WTC11 (cell line): Measurements from ENCODE around the gene MFSD2A. TPM values are rescaled to one million over a fixed set of nuclear protein-coding genes. Genes with fewer than 3 reads are reported as not detected.

Source experiments
- ATAC-seq: fragments of 200-7000 bp; cut with Tn5 transposase; 2 replicates; pipeline ENCODE4 v1.10.0; 2021; ENCODE audit warnings: mild to moderate bottlenecking, moderate library complexity
- CTCF ChIA-PET: fragments of 300-600 bp; sonication (Branson Sonifier 250); formaldehyde crosslinking; loops from one replicate; lab custom pipeline; 2021; ENCODE audit warnings: antibody characterized with exemption; lab: Charles Lee
- POLR2A ChIA-PET: fragments of 350-600 bp; sonication (Branson Sonifier 250); formaldehyde crosslinking; loops from one replicate; lab custom pipeline; 2021; ENCODE audit warnings: antibody characterized with exemption; lab: Charles Lee
- DNase-seq: peaks from one replicate; pipeline ENCODE4 v3.0.0; 2021; ENCODE audit warnings: low spot score
- H3K27ac Mint-ChIP-seq: 2 replicates; pipeline ENCODE4 v1.8.0; 2021; ENCODE audit warnings: mixed read lengths
- H3K27me3 Mint-ChIP-seq: 2 replicates; pipeline ENCODE4 v1.8.0; 2021; ENCODE audit warnings: low read depth, mild to moderate bottlenecking, moderate library complexity, mixed read lengths
- H3K36me3 Mint-ChIP-seq: 2 replicates; pipeline ENCODE4 v1.8.0; 2021; ENCODE audit warnings: mixed read lengths
- H3K4me1 Mint-ChIP-seq: 2 replicates; pipeline ENCODE4 v1.8.0; 2022; ENCODE audit warnings: mixed read lengths
- H3K4me3 Mint-ChIP-seq: 2 replicates; pipeline ENCODE4 v1.8.0; 2021; ENCODE audit warnings: mild to moderate bottlenecking, moderate library complexity, mixed read lengths
- H3K9me3 Mint-ChIP-seq: 2 replicates; pipeline ENCODE4 v1.8.0; 2021; ENCODE audit warnings: mixed read lengths
- ESRRA ChIP-seq: sonication (generic); formaldehyde crosslinking; IDR thresholded peaks from 2 replicates; pipeline ENCODE4 v1.8.1; 2022; ENCODE audit warnings: mild to moderate bottlenecking, missing genetic modification reagents, borderline replicate concordance
- ETV6 ChIP-seq: sonication (generic); formaldehyde crosslinking; IDR thresholded peaks from 2 replicates; pipeline ENCODE4 v1.8.1; 2022; ENCODE audit warnings: mild to moderate bottlenecking, missing genetic modification reagents
- FOXK1 ChIP-seq: sonication (generic); formaldehyde crosslinking; IDR thresholded peaks from 2 replicates; pipeline ENCODE4 v1.8.0; 2022; ENCODE audit warnings: mild to moderate bottlenecking, moderate library complexity, missing genetic modification reagents
- FOXP4 ChIP-seq: sonication (generic); formaldehyde crosslinking; IDR thresholded peaks from 2 replicates; pipeline ENCODE4 v1.8.0; 2022; ENCODE audit warnings: mild to moderate bottlenecking, missing genetic modification reagents
- HMGA2 ChIP-seq: fragments of 250-450 bp; sonication (Bioruptor Pico); IDR thresholded peaks from 2 replicates; pipeline ENCODE4 v1.4.0; 2021; ENCODE audit warnings: mild to moderate bottlenecking, moderate library complexity
- KAT7 ChIP-seq: sonication (generic); formaldehyde crosslinking; IDR thresholded peaks from 2 replicates; pipeline ENCODE4 v1.8.1; 2023; ENCODE audit warnings: missing genetic modification reagents, mild to moderate bottlenecking, borderline replicate concordance
- MXD4 ChIP-seq: fragments of 250-450 bp; sonication (Bioruptor Pico); IDR thresholded peaks from 2 replicates; pipeline ENCODE4 v1.8.0; 2021; ENCODE audit warnings: mild to moderate bottlenecking, moderate library complexity, borderline replicate concordance
- NR1H2 ChIP-seq: sonication (generic); formaldehyde crosslinking; IDR thresholded peaks from 2 replicates; pipeline ENCODE4 v1.9.0; 2021; ENCODE audit warnings: mild to moderate bottlenecking, moderate library complexity, missing genetic modification reagents
- RELA ChIP-seq: sonication (generic); formaldehyde crosslinking; IDR thresholded peaks from 2 replicates; pipeline ENCODE4 v1.8.1; 2022; ENCODE audit warnings: missing genetic modification reagents, mild to moderate bottlenecking, borderline replicate concordance
- RORB ChIP-seq: fragments of 250-450 bp; sonication (Bioruptor Pico); IDR thresholded peaks from 2 replicates; pipeline ENCODE4 v1.9.0; 2021; ENCODE audit warnings: mild to moderate bottlenecking
- SOX15 ChIP-seq: fragments of 250-450 bp; sonication (Bioruptor Pico); IDR thresholded peaks from 2 replicates; pipeline ENCODE4 v1.9.0; 2021; ENCODE audit warnings: mild to moderate bottlenecking
- TEAD1 ChIP-seq: sonication (generic); formaldehyde crosslinking; IDR thresholded peaks from 2 replicates; pipeline ENCODE4 v1.8.0; 2022; ENCODE audit warnings: mild to moderate bottlenecking, missing genetic modification reagents
- ZBTB21 ChIP-seq: sonication (generic); formaldehyde crosslinking; IDR thresholded peaks from 2 replicates; pipeline ENCODE4 v1.8.1; 2023; ENCODE audit warnings: mild to moderate bottlenecking, missing genetic modification reagents, borderline replicate concordance
- ZNF138 ChIP-seq: sonication (generic); formaldehyde crosslinking; conservative IDR thresholded peaks from 2 replicates; pipeline ENCODE4 v1.8.1; 2022; ENCODE audit warnings: mild to moderate bottlenecking, moderate library complexity, missing genetic modification reagents
- ZNF219 ChIP-seq: sonication (generic); formaldehyde crosslinking; IDR thresholded peaks from 2 replicates; pipeline ENCODE4 v1.8.0; 2023; ENCODE audit warnings: missing genetic modification reagents, mild to moderate bottlenecking, borderline replicate concordance
- ZNF281 ChIP-seq: sonication (generic); formaldehyde crosslinking; IDR thresholded peaks from 2 replicates; pipeline ENCODE4 v1.8.0; 2023; ENCODE audit warnings: mild to moderate bottlenecking, missing genetic modification reagents
- ZNF423 ChIP-seq: fragments of 250-450 bp; sonication (Bioruptor Pico); IDR thresholded peaks from 2 replicates; pipeline ENCODE4 v2.1.2; 2022; ENCODE audit warnings: mild to moderate bottlenecking, moderate library complexity
- total RNA-seq: library from RNA; stranded (reverse); gene quantifications from 3 replicates; pipeline ENCODE4 v1.2.3, GENCODE V29; 2021
- TF ChIP-seq, protein P1 (sequence below): sonication (generic); formaldehyde crosslinking; IDR thresholded peaks from 2 replicates; pipeline ENCODE4 v1.8.1; 2023; ENCODE audit warnings: mild to moderate bottlenecking, missing genetic modification reagents
- TF ChIP-seq, protein P2 (sequence below): sonication (generic); formaldehyde crosslinking; IDR thresholded peaks from 2 replicates; pipeline ENCODE4 v1.8.0; 2023; ENCODE audit warnings: missing genetic modification reagents, mild to moderate bottlenecking, borderline replicate concordance

MFSD2A gene
- total RNA-seq, 1 experiment from 2014 or later = 14.0 TPM

DNA sequence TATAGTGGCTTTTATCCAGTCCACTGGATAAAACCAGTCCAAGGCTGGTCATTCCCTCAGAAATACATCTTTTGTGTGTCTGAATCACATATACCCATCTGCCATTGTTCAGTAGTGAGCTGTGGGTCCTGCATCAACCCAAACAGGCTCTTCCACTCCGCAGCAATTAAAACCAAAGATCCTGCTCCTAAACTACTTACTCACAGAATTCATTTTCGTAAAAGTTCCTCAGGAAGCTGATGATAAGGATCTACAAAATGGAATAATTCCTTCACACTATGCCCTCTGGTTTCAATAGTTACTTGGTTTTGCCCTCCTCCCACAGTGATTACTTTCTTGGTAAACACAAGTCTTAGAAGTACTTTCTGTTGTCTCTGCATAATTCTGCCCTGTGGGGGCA lies 5.1 kb upstream of the MFSD2A start:
- Mint-ChIP-seq H3K9me3 (peaks cover 7% of the 10 kb centered on the region), H3K36me3 (no peaks in the 10 kb centered on the region), H3K4me1 (peaks cover 23% of the 10 kb centered on the region), H3K27me3 (peaks cover 25% of the 10 kb centered on the region), H3K27ac (no peak overlapping the region), H3K4me3 (no peak overlapping the region)
- DNase-seq (no peak), ATAC-seq (no peak)
- ChIA-PET POLR2A (no interaction called here), CTCF (interaction anchor here (1.1 to 8.5 kb wide), 4 partner anchors 13 to 47 kb away, joined by 3 to 110 read pairs (median 6); no protein-coding TSS in a partner anchor)
- TF ChIP-seq, protein P1, sequence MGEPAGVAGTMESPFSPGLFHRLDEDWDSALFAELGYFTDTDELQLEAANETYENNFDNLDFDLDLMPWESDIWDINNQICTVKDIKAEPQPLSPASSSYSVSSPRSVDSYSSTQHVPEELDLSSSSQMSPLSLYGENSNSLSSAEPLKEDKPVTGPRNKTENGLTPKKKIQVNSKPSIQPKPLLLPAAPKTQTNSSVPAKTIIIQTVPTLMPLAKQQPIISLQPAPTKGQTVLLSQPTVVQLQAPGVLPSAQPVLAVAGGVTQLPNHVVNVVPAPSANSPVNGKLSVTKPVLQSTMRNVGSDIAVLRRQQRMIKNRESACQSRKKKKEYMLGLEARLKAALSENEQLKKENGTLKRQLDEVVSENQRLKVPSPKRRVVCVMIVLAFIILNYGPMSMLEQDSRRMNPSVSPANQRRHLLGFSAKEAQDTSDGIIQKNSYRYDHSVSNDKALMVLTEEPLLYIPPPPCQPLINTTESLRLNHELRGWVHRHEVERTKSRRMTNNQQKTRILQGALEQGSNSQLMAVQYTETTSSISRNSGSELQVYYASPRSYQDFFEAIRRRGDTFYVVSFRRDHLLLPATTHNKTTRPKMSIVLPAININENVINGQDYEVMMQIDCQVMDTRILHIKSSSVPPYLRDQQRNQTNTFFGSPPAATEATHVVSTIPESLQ = no peak
- TF ChIP-seq NR1H2 (CRISPR knock-in tag) (no peak), KAT7 (no peak), ZNF423 (no peak), ZNF219 (no peak), ETV6 (CRISPR knock-in tag) (no peak), ZNF138 (CRISPR knock-in tag) (no peak), HMGA2 (CRISPR knock-in tag) (no peak), RORB (CRISPR knock-in tag) (no peak), TEAD1 (CRISPR knock-in tag) (no peak), SOX15 (CRISPR knock-in tag) (no peak), ESRRA (no peak), RELA (CRISPR knock-in tag) (no peak), ZNF281 (no peak), MXD4 (CRISPR knock-in tag) (no peak), FOXK1 (no peak), FOXP4 (no peak), ZBTB21 (CRISPR knock-in tag) (no peak)
- TF ChIP-seq, protein P2, sequence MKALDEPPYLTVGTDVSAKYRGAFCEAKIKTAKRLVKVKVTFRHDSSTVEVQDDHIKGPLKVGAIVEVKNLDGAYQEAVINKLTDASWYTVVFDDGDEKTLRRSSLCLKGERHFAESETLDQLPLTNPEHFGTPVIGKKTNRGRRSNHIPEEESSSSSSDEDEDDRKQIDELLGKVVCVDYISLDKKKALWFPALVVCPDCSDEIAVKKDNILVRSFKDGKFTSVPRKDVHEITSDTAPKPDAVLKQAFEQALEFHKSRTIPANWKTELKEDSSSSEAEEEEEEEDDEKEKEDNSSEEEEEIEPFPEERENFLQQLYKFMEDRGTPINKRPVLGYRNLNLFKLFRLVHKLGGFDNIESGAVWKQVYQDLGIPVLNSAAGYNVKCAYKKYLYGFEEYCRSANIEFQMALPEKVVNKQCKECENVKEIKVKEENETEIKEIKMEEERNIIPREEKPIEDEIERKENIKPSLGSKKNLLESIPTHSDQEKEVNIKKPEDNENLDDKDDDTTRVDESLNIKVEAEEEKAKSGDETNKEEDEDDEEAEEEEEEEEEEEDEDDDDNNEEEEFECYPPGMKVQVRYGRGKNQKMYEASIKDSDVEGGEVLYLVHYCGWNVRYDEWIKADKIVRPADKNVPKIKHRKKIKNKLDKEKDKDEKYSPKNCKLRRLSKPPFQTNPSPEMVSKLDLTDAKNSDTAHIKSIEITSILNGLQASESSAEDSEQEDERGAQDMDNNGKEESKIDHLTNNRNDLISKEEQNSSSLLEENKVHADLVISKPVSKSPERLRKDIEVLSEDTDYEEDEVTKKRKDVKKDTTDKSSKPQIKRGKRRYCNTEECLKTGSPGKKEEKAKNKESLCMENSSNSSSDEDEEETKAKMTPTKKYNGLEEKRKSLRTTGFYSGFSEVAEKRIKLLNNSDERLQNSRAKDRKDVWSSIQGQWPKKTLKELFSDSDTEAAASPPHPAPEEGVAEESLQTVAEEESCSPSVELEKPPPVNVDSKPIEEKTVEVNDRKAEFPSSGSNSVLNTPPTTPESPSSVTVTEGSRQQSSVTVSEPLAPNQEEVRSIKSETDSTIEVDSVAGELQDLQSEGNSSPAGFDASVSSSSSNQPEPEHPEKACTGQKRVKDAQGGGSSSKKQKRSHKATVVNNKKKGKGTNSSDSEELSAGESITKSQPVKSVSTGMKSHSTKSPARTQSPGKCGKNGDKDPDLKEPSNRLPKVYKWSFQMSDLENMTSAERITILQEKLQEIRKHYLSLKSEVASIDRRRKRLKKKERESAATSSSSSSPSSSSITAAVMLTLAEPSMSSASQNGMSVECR (CRISPR knock-in tag) = no peak
